Measurements from ENCODE around the gene FARP2. TPM values are rescaled to one million over a fixed set of nuclear protein-coding genes. Genes with fewer than 3 reads are reported as not detected.
"Not testable (repeated sequence)": the region's sequence is repeated elsewhere in the genome, so short reads cannot be mapped to it uniquely, and the experiment has no call there.

FARP2 gene
- total and polyA plus RNA-seq, 2 of the 4 experiments (the other 2 are of a cell fraction): 17.1 to 30.8 TPM

GRCh38 chr2:241373906-241374305 lies 17.8 kb downstream of the FARP2 start:
- H2AK5ac ChIP-seq (ENCODE audit: low read depth, low read length); H3K18ac ChIP-seq (ENCODE audit: low read depth, low read length); H3K27me3 ChIP-seq (ENCODE audit: control insufficient read depth, insufficient read depth, low read length); H4K8ac ChIP-seq (ENCODE audit: low read depth in 2 of 2, low read length in 2 of 2); H3K4me2 ChIP-seq (ENCODE audit: low read depth, low read length); H3K4me1 ChIP-seq (ENCODE audit: control insufficient read depth, insufficient read depth, low read length); dilution Hi-C loops (cut with HindIII; ENCODE audit: low sequenced_read_pairs, unreplicated experiment); H4K5ac ChIP-seq (ENCODE audit: low read depth, low read length); H3K9me3 ChIP-seq (ENCODE audit: control insufficient read depth, insufficient read depth, low read length); H3K27ac ChIP-seq (ENCODE audit: insufficient read depth, low read length); DNase-seq; H2BK5ac ChIP-seq (ENCODE audit: low read depth, low read length, poor library complexity, severe bottlenecking); H2BK15ac ChIP-seq (ENCODE audit: low read depth, low read length); H4K91ac ChIP-seq (ENCODE audit: insufficient read depth, low read depth, low read length); H2AK9ac ChIP-seq (replicated peaks; ENCODE audit: low read depth, low read length, poor library complexity); H3K14ac ChIP-seq (replicated peaks; ENCODE audit: low read depth, low read length); CTCF ChIA-PET; H3K9ac ChIP-seq (ENCODE audit: low read depth, low read length); ATAC-seq (ENCODE audit: low read depth); intact Hi-C loops (cut with micrococcal nuclease); in situ Hi-C loops (cut with MboI; ENCODE audit: low sequenced_read_pairs); H2BK120ac ChIP-seq (ENCODE audit: low read depth, low read length); H2BK20ac ChIP-seq (ENCODE audit: low read depth, low read length); H3K4me3 ChIP-seq (ENCODE audit: insufficient read depth, low read depth, low read length); POLR2A ChIA-PET (ENCODE audit: unreplicated experiment); H2AFZ ChIP-seq (replicated peaks; ENCODE audit: low read length, poor library complexity); BruUV-seq (replicated peaks); H3K4ac ChIP-seq (ENCODE audit: low read depth, low read length); H3K56ac ChIP-seq (ENCODE audit: extremely low read depth, insufficient read depth, low read length); H3K23ac ChIP-seq (ENCODE audit: low read depth, low read length): not testable (repeated sequence)
- Histone ChIP-seq H4K20me1 (ENCODE audit: insufficient read depth, low read length) (peaks cover 24% of the 10 kb centered on the region), H3K79me1 (ENCODE audit: low read depth in 1 of 2, low read length in 2 of 2) (peaks cover 37 to 63% of the 10 kb centered on the region in 2 experiments), H3K9me1 (ENCODE audit: insufficient read depth, low read length) (peaks cover 19% of the 10 kb centered on the region; the same call in 1 of the 2 replicates), H3K36me3 (ENCODE audit: control insufficient read depth, insufficient read depth, low read length) (peaks cover 11% of the 10 kb centered on the region)
- no CpG with 5 or more reads among the region's 6 CpGs for WGBS, 2 experiments (ENCODE audit: extremely low coverage in 2 of 2, insufficient read length in 1 of 2)

Data from IMR-90 (cell line).